NCI-H1417 treated with DMSO at 0.1 percent for 48 hours (cell line): ENCODE data around the gene CLIP4.

ENCODE experiments used
- DNase-seq: peaks from one replicate; lab custom pipeline; 2025; lab: John Stamatoyannopoulos, UW

CLIP4 gene

DNA sequence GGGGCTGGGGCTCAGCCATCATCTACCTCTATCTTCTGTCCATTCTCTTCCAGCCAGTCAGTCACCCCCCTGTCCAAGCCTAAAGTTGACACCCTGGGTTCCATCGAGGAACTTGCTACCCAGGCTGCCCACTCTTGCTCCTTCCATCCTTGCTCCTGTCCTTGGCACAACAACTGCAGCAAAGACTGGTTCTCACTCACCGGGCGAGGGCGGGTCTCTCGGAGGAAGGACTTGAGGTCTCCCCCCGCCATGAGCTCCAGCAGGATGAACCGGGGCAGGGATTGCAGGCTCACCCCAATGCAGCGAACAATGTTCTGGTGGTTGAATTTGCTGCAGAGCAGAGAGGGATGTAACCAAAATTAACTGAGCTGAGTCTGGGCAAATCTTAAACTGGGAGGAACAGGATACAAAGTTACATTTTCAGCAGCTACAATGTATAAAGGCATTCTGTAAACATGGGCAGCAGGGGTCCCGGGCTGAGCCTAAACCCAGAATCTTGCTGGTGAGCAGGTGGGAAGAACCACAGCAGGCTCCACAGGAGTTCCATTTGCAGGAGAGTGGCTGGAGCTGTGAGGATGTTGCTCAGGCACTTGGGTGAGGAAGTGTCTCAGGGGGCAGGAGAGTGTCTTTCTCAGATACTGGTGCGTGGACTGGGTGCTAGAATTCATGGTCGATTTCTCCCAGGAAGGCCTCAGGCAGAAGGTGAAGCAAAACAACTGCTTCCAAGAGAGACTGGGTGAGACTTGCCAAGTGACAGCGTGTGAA is 105.5 kb downstream of the CLIP4 start:
- DNase-seq = no peak

DNA sequence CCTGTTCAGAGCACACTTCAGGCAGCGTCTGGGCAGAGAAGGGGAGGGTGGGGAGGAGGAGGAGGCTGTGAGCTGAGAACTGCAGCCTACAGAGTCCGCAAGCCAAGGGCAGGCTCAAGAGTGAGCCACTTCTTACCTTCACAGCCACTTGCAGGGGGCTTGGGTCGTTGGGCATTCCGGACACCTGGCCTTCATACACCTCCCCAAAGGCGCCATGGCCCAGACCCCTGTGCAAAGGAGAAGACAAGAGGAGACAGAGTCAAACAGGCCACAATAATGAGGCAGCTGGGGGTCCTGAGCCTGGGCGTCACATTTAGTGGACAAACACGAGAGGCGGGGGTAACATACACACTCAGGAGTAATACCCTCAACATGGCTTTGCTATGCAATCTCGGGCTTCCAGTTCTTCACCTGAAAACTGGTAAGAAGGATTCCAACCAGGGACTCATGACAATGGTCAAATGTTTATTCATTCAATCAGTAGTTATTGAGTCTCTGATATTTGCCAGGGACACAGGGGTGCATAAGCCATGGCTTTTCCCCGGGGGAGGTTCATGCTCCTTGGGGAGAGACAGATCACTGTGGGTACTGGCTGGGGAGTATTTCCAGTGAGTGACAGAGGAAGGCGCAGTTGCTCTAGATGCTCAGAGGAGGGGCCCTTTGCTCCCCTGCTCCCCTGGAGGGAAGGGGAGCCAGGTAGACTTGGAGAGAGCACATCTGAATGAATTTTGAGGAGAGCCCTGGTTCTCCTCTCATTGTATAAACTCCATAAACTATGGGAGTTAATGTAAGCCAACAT is 107.4 kb downstream of the CLIP4 start:
- DNase-seq = no peak

DNA sequence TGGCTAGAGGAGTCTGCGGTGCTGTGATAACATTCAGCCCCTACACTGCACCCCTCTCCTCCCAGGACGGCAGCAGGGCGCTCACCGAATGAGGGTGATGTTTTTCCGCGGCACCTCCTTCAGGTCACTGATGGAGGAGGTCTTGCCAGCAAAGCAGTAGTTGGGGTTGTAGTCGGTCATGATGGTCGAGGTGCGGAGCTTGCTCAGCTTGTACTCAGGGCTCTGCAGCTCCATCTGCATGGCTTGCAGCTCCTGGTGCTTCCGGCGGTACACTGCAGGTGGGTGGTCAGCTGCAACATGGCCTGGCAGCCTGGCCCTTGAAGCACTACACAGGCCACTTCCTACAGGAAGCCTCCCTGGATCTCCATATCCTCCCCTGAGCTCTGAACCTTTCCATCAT is 108.0 kb downstream of the CLIP4 start:
- no peak for DNase-seq

DNA sequence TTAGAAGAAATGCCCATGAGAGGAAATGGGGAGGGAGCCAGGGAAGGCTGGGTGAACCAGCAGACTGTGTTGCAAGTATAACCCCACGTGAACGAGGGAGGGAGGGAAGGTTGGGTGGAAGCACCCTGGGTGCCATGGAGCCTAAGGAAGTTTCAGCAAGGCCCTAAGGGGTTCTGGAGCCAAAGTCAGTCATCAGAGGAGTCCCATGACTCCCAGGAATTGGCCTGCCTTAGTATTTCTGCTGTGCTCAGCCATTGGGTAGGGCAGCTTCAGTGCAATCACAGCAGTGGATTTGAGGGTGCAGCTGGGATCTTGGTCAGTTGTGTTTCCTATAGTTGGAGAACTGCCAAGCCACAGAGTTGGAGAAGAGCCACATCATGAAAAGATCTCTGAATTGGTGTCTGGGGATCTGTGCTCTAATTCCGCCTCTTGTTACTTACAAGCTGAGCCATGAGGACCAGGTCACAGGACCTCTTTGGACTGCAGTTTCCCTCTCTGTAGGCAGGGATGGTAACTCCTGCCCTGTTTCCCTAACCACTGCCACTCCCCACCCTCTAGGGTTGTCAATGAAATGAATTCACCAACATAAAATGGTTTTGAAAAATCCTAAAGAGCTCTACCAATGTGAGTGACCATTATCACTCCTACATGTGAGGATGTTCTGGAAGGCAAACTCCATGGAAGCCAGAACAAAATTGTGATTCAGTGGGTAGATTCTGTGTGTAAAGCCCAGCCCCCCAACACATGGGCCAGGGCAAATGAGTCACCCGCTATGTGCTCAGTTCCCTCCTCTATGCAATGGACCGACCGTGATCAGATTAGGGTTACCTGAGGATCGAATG is 108.9 kb downstream of the CLIP4 start:
- no peak for DNase-seq

DNA sequence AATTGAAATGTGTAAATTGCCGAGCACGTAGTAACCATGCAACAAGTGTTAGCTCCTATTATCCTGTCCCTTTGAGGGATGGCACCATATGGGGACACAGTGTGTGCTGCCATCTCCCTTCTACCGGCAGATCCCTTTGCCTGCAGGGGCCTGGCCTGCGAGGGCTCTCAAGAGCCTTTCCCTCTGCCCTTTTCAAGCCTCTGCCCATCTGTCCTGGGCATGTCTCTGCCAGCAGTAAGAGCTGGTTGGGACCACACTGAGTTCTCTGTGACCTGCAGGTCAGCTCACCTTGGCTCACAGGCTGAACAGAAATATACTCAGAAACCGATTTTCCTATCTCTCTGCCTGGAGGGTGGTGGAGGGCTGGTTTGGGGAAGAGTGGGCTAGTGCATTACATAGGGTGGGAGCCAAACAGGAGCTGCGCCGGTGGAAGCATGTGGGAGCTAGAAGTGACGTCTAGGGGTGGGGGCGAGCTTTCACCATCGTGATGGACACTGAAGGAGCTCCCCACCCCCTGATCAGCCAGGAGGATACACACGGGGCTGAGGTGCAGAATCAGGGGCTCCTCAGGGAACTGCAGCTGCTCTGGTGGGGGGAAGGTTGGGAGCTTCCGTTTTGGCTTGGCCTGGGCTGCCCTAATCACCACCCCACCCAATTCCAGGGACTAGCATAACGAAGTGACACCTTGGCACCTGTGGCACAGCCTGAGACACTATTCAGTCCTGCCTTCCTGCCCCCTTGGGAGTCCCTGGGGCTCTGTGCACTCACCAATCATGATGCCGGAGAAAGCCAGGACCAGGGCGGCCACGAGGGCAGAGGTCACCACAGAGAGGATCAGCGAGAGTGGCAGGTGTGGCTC is 109.7 kb downstream of the CLIP4 start:
- DNase-seq = no peak

DNA sequence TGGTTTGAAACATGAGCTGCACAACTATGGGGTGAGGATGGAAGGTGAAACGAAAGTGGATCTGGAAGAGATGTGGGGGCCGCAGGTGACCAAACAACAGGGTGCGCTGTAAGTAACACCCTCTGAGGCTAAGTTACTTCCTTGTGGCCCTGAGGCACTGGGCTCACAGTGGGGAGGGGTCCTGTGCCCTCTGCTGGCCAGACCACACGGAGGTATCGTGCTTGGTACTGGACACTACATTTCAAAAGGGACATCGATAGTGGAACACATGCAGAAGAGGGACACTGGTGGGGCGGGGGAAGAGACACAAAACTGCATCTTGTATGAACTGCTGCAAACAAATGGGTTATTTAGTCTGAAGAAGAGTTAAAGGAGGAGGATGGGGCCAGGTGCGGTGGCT is 110.6 kb downstream of the CLIP4 start:
- DNase-seq = no peak

DNA sequence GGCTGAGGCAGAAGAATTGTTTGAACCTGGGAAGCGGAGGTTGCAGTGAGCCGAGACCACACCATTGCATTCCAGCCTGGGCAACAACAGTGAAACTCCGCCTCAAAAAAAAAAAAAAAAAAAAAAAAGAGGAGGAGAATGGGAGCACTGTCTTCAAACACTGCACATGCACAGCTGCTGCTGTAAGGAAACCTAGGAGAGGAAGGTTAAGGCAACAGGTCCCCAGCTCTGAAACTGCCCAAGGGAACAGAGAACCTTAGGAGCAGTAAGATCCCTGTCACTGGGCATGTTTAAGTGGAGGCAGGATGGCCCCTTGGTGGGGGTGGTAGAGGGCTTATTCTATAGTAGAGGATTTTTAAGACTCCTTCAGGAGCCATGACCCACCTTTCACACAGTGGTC is 111.2 kb downstream of the CLIP4 start:
- DNase-seq = no peak

DNA sequence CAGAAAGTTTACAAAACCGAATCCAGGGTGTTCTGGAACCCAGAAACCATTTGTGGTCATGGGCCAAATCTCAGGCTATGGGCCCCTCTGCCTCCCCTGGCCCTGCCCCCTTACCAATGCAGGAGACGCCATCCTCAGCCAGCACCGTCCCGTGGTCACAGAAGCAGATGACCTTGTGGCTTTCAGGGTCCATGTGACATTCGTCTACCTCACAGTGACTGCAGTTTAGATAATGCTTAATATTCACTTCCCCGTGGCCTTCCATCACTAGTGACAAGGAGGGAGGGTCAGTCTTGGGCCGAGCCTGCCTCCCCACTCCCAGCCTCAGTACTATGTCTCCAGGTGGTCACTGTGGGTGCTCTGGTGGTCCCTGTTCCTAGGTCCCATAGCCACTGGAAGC is 111.6 kb downstream of the CLIP4 start:
- no peak for DNase-seq

DNA sequence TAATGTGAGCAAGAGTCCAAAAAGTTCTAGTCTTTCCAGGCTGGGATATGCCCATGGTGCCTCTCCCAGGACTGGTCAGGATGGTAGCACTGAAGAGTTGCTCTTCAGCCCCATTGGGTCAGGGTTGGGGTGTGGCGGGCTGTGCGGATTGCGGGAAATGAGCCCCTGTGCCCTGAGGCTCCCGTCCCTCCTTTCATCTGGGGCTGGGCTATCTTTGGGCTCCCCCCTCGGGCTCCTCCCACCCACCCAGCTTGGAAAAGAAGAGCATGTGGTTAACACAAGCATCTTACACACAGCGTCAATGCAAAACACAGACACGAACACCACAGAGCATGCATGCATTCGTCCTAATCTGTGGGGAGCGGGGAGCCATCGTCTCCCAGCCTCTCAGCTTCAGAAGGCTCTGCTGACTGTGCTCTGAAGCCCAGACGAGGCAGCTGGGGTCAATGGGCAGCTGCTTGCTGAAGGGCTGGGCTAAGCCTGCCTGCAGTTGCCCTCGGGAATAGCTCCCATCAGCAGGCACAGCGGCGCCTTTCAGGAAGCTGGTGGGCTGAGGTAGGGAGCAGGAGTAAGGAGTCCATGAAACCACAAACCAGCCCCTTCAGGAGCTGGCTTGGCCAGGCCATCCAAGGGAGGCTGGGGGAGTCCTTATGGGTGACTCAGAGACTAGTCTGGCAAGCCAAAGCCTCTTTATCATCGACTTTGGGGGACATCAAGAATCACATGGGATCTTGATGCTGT is 112.9 kb downstream of the CLIP4 start:
- DNase-seq = no peak

DNA sequence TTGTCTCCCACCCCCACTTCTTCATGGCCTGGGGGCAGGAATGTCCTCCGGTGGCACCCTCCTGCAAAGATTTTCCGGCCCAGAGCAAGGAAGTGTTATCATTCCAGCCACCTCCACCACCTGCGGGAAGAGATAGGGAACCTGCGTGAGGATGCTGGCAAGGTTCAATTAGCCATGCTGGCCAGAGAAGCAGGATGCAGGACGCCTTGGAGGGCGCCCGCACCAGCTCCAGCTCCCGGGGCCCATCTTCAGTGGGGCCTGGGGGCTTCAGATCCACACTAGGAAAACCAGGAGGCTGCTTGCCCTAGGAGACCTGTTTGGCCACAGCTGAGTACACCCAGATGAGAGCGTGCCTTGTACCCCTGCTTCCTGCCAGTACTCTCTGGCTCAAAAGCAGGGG is 113.7 kb downstream of the CLIP4 start:
- DNase-seq = no peak

DNA sequence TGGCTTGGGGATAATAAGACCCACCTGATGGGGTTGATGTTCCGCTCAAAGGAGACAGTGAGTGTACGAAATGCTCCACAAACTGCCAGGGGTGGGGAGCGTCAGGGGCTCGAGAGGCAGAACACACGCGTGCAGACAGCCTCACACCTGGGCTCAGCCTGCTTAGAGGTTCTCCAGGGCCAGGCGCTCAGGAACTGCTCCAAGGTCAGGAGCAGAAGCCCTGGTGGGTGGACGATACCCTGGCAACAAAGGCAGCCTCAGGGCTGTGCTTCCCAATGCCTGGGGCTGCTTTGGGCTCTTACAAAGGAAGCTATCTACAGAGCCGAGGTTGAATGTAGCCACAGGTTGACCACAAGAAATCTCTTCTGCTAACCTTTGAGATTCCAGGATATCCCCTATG is 114.4 kb downstream of the CLIP4 start:
- DNase-seq = no peak

DNA sequence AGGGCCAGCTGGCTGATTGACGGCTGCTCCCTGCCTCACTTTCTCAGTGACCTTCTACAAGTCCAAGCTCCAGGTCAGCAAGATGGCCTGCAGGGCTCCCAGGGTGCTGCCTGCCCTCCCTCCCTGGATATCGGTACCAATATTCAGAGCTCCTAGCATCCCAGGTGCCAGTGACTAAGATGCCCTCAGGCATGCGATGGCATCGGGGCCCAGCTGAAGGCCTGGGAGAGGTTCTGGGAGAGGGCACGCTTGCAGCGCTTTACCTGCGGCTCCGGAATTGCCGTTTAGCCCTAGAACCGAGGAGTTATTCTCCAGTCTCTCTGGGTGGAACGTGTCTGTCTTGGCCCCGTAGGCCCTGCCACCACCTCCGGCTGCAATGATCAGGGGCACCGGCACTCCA is 116.8 kb downstream of the CLIP4 start:
- no peak for DNase-seq

DNA sequence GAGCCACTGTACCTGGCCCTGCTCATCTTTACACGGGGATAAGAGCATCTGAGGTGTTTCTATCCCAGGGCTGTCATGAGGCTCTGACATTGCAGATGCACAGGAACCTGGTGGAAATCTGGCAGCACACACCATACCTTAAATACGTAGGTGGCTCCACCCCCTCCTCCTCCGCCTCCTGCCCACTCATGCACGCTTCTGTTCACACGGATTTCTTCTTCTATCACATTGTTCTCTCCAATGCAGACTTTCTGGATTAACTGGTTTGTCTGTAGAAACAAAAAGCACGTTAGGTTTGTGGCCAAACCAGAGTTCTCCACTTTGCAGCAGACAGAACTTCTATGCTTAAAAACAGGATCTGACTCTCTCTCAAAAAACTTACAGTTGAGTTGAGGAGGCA is 118.2 kb downstream of the CLIP4 start:
- no peak for DNase-seq

DNA sequence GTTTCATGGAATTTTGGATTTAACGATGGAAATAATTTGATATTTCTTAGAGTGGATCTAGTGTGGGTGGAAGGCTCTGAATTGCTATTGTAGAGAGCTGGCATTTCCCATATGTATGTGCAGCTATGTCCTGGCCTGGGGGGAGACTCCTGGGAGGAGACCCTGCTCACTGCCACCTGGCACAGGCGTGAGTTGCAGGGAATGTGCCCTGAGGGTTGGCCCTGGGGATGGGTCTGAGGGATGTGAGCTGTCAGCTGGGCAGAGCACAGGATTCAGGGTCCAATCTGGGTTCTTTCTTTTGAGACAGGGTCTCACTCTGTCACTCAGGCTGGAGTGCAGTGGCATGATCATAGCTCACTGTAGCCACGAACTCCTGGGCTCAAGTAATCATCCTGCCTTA is 120.2 kb downstream of the CLIP4 start:
- no peak for DNase-seq

DNA sequence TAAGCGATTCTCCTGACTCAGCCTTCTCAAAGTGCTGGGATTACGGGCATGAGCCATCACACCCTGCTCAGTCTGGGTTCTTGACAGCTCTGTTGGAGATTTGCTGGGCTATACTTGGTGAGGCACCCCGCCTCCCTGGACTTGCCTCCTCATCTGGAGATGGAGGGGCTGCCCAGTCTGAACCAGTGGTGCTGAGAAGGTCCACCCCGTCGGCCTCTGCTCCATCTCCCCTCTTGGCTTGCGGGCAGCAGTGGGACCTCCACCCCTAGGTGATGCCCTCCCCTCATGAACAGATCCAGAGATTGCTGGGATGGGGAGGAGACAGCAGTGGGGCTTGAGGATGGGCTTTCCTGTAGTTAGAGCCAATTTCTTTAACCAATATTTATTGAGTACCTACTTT is 120.9 kb downstream of the CLIP4 start:
- no peak for DNase-seq

DNA sequence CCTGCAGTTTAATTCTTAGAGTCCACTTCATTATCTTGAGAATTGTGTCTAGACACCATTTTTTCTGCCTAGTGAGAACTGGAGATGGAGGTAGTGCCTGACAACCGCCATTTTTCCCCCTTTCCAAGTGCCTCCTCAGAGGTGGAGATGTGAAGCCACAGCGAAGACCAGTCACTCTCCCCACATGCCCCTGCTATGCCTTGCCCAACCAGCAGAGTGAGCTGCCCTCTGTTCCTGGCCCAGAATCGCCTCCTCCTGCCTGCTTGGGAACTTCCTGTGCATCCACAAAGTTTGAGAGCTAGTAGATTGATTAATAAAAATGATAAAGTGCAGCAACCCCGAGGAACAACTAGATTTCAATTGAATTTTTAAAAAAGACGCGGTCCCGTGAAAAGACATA is 123.3 kb downstream of the CLIP4 start:
- no peak for DNase-seq
